Body of pancreas (tissue), 4 donors: ENCODE measurements around the gene PSTK.

Experiments used
- CTCF ChIP-seq, 7 experiments: fragments of 450-650 bp in 4 of 7; fragments of 200-600 bp in 3 of 7; sonication (generic) in 3 of 7; IDR thresholded peaks; one replicate each; pipeline ENCODE4 v1.5.1; 2016 to 2019; ENCODE audit warnings: antibody characterized with exemption in 7 of 7
- POLR2A ChIP-seq, 3 donors: fragments of 450-650 bp; IDR thresholded peaks; one replicate each; pipeline ENCODE4 v1.6.1; 2016; ENCODE audit warnings: antibody characterized with exemption in 3 of 3, mild to moderate bottlenecking in 2 of 3

GRCh38 chr10:122993797-122994336, 13.7 kb downstream of the PSTK start:
- TF ChIP-seq CTCF (IDR thresholded peaks at IDR 0.05) (no peak), POLR2A (IDR thresholded peaks at IDR 0.05) (no peak)
